Activated naive CD8-positive, alpha-beta T cell treated with anti-CD3 and anti-CD28 coated beads for 36 hours (primary cell): Measurements from ENCODE around the gene KRT85. TPM values are rescaled to one million over a fixed set of nuclear protein-coding genes. Genes with fewer than 3 reads are reported as not detected.

ENCODE experiments used
- DNase-seq: peaks from one replicate; pipeline ENCODE4 v3.0.0; 2021
- H3K27ac Mint-ChIP-seq: one replicate; pipeline ENCODE4 v1.8.0; 2022; ENCODE audit warnings: mild to moderate bottlenecking, moderate library complexity, mixed read lengths
- H3K27me3 Mint-ChIP-seq: one replicate; pipeline ENCODE4 v1.8.0; 2022; ENCODE audit warnings: mild to moderate bottlenecking, mixed read lengths
- H3K36me3 Mint-ChIP-seq: one replicate; pipeline ENCODE4 v1.8.0; 2021; ENCODE audit warnings: mild to moderate bottlenecking, mixed read lengths
- H3K4me1 Mint-ChIP-seq: one replicate; pipeline ENCODE4 v1.8.0; 2021; ENCODE audit warnings: mixed read lengths
- H3K4me3 Mint-ChIP-seq: one replicate; pipeline ENCODE4 v1.8.0; 2022; ENCODE audit warnings: mild to moderate bottlenecking, moderate library complexity, mixed read lengths
- H3K9me3 Mint-ChIP-seq: one replicate; pipeline ENCODE4 v1.8.0; 2022; ENCODE audit warnings: mixed read lengths
- total RNA-seq, 2 experiments: library from RNA; stranded (reverse); gene quantifications; one replicate each; pipeline ENCODE4 v1.2.3, GENCODE V29; 2021

KRT85 gene
- total RNA-seq, 2 experiments from 2014 or later: not detected

DNA sequence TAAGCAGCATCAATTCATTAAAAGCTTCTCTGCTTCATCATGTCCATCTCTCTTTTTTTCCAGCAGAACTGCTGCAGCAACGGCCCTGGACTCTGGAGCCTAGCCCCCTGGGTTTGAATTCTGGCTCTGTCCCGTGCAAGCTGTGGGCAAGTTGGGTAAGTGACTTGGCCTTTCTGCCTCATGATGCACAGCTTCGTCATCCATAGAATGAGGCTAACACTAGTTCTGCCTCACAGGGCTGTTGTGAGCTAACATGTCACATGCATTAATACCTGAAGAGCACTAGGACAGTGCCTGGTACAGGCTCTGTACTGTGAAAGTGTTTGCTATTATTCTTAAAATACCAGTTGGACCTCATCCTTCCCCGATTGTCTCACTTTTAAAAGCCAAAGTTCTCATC, 34.6 kb upstream of the KRT85 start:
- no peak for DNase-seq
- Mint-ChIP-seq H3K4me1 (no peaks in the 10 kb centered on the region), H3K36me3 (no peaks in the 10 kb centered on the region), H3K9me3 (no peaks in the 10 kb centered on the region), H3K4me3 (no peak overlapping the region), H3K27ac (no peak overlapping the region), H3K27me3 (no peaks in the 10 kb centered on the region)

DNA sequence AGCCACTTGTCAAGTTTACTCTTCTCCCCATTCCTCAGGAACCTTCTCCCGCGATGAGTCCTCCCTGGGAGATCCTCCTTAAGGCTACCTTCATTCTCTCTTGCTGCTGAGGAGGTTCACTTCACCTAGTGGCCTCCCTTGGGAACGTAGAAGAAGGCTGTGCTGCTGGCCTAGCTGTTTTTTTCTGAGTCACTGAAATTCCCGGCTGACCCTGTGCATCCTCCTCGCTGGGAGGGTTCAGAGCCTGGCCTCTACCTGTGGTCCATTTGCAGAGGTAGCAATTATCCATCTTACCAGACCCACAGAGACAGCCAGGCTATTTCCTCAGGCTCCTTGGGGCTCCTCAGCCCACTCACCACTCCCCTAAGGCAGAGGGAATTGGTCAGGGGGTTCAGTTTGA, 34.2 kb upstream of the KRT85 start:
- no peaks in the 10 kb centered on the region for H3K9me3 Mint-ChIP-seq
- no peaks in the 10 kb centered on the region for H3K36me3 Mint-ChIP-seq
- H3K27me3 Mint-ChIP-seq: no peaks in the 10 kb centered on the region
- DNase-seq: no peak
- no peak overlapping the region for H3K4me3 Mint-ChIP-seq
- H3K4me1 Mint-ChIP-seq: no peaks in the 10 kb centered on the region
- no peak overlapping the region for H3K27ac Mint-ChIP-seq

DNA sequence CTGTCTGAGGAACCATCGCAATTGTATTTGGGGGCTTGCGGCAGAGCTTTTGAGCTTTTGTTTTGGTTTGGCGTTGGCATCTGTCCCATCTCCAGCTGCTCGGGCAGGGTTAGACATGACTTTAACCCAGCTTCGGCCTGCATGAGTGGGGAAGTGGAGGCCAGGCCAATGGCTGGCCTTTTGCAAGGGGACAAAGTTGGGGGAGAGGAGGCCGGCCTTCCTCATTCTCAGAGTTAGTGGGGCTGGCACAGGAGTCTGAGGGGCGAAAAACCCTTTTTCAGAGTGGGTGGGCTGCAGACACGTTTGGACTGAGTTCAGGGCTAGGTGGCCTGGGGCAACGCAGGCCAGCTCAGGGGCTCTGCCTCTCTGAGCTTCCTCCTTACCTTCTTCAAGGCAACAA, 33.6 kb upstream of the KRT85 start:
- H3K9me3 Mint-ChIP-seq: no peaks in the 10 kb centered on the region
- H3K27ac Mint-ChIP-seq: no peak overlapping the region
- no peaks in the 10 kb centered on the region for H3K36me3 Mint-ChIP-seq
- H3K4me1 Mint-ChIP-seq: no peaks in the 10 kb centered on the region
- H3K27me3 Mint-ChIP-seq: no peaks in the 10 kb centered on the region
- no peak for DNase-seq
- no peak overlapping the region for H3K4me3 Mint-ChIP-seq

DNA sequence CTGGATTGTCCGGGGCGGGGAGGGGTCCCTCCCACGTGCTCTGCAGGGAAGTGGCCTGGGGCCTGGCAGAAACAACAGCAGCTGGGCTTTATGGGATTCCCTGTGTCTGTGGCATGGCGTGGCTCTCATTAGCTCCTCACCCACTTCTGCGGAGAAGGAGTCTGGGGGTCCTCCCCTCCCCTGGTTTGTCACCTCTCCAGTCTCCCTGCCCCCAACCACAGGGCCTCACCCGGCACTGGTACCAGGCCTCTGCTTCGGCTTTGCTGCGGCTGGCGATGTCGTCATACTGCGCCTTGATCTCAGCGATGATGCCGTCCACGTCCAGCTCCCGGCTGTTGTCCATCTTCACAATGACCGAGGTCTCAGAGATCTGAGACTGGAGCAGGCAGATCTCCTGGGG, 32.5 kb upstream of the KRT85 start:
- Mint-ChIP-seq H3K4me3 (no peak overlapping the region), H3K27me3 (peaks cover 5% of the 10 kb centered on the region), H3K9me3 (no peaks in the 10 kb centered on the region), H3K36me3 (no peaks in the 10 kb centered on the region), H3K4me1 (no peaks in the 10 kb centered on the region), H3K27ac (no peak overlapping the region)
- DNase-seq: no peak

DNA sequence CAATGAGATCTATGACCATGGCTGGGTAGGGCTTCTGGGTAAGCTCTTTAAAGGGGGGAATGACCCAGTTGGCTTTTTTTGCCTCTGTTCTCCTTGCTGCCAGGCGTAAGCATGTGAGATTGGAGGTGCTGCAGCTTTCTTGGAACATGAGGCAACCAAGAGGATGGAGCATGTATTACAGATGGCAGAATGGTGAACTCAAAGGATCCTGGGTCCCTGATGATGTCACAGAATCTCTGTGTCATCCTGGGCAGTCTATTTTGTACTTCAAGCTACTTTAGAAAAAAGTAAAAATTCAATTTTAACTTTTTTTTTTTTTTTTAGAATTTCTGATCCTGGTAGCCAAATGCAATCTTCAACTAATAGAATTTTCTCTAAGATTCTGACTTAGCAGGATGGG, 30.9 kb upstream of the KRT85 start:
- Mint-ChIP-seq H3K27me3 (peaks cover 5% of the 10 kb centered on the region), H3K36me3 (no peaks in the 10 kb centered on the region), H3K4me3 (no peak overlapping the region), H3K9me3 (no peaks in the 10 kb centered on the region), H3K4me1 (no peaks in the 10 kb centered on the region), H3K27ac (no peak overlapping the region)
- DNase-seq: no peak

DNA sequence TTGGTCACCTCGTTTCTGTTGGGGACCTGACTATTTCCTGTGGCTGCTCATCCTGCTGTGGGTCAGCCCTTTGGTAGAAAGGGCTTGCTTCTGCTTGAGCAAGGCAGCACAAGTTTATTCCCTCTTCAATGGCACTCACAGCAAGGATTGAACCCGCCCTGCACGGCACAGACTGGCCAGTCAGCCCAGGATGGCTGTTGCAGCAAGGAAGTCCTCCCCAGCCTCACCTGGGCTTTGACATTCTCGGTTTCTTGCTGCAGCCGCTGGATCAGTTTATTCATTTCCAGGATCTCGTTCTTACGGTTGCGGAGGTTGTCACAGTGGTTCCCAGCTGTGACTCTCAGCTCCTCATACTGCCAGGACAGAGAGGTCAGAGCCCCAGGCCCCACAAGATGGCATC, 29.4 kb upstream of the KRT85 start:
- Mint-ChIP-seq H3K36me3 (no peaks in the 10 kb centered on the region), H3K4me3 (no peak overlapping the region), H3K27me3 (peaks cover 5% of the 10 kb centered on the region), H3K4me1 (no peaks in the 10 kb centered on the region), H3K27ac (no peak overlapping the region), H3K9me3 (no peaks in the 10 kb centered on the region)
- DNase-seq: no peak

DNA sequence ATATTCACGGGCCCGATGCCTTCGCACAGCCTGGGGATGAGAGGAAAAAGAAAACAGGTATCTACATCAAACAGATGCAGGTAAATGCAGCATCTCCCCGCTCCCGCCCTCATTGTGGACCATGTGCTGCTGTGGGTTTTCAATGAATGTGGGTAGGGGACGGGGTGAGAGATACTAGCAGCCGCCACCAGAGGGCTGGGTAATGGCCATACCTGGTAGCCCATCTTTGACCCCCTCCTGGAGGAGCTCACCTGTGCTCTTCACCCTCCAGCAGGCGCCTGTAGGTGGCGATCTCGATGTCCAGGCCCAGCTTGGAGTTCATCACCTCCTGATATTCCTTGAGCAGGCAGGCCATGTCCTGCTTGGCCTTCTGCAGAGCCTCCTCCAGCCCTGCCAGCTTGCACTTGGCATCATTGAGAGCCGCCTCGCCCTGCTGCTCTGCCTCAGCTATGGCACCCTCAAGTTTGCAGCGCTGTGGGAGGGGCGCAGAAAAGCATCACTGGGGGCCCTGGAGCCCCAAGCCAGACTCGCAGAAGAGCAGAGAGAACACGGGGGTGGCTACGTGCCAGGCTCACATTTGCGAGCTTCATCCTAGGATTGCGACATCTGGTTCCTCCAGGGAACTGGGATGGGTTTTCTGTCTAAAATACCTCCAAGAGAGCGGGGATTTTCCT, 28.6 kb upstream of the KRT85 start:
- DNase-seq: peak; percentile 11
- Mint-ChIP-seq H3K9me3 (no peaks in the 10 kb centered on the region), H3K27ac (no peak overlapping the region)

DNA sequence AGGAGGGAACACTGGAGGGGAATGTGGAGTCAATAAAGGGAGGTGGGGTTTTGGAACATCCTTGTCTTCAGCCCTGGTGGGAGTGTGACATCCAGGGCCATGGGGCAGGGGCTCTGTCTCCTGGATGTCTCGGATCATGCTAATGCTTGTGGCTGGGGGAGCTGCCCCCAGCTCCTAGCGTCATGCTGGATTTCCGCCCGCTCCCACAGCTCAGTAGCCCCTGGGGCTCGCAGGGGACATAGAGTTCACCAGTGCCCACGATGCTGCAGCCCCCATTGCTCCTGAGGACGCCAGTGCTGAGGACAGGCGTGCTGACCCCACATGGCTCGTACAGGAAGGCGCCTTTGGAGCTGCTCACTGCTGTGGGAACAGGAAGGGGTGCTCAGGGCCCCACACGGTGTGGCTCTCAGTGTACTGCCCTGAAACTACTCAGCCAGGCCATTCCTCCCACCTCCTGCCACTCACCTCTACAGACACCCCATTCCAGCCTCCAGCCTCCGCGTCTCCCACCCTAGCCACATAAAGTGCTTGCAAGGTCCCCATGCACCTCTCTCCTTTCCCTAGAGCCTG, 27.6 kb upstream of the KRT85 start:
- Mint-ChIP-seq H3K27me3 (peaks cover 5% of the 10 kb centered on the region), H3K36me3 (no peaks in the 10 kb centered on the region), H3K9me3 (no peaks in the 10 kb centered on the region), H3K27ac (no peak overlapping the region), H3K4me3 (no peak overlapping the region), H3K4me1 (no peaks in the 10 kb centered on the region)
- DNase-seq: no peak

More for the DNA sequence above, 28.6 kb upstream of the KRT85 start:
- no peaks in the 10 kb centered on the region for H3K4me1 Mint-ChIP-seq
- peaks cover 5% of the 10 kb centered on the region for H3K27me3 Mint-ChIP-seq
- H3K36me3 Mint-ChIP-seq: no peaks in the 10 kb centered on the region
- no peak overlapping the region for H3K4me3 Mint-ChIP-seq

DNA sequence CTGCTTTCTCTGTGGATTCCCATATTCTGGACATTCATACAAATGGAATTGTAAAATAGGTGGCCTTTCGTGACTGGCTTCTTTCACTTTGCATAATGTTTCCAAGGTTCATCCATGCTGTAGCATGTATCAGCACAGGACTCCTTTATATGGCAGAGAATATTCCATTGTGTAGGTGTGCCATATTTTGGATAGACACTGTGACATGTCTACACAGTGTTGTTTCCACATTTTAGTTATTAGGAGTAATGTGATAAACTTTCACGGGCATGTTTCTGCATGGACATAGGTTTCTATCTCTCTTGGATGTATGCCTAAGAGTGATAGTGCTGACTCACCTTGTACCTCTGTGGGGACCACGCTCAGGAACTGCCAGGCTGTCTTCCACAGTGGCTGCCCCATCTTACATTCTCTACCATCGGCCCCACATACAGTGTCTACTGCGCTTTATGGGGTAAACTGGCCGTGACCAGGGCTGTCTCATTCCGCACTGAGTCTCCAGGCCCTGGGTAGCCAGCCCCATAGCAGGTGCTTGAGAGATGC, 25.3 kb upstream of the KRT85 start:
- no peak for DNase-seq
- Mint-ChIP-seq H3K36me3 (no peaks in the 10 kb centered on the region), H3K27me3 (peaks cover 5% of the 10 kb centered on the region), H3K9me3 (no peaks in the 10 kb centered on the region), H3K27ac (no peak overlapping the region), H3K4me3 (no peak overlapping the region), H3K4me1 (no peaks in the 10 kb centered on the region)

DNA sequence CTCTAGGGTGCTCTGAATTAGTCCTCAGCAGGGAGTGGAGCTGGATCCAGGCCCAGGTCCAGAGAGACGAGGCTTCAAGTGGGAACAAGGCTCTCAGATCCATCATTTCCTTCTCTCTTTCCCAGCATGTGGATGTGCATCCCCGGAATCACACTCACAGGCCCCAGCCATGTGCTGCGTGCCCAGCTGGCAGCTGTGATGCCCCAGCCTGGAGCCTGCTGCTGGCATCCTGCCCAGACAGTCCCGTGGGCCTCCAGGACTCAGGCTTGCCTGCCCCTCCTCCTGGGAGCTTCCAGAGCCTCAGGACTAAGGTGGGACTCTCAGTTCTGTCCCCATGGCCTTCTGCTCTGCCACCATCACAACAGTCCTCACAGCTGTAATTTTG, 24.3 kb upstream of the KRT85 start:
- Mint-ChIP-seq H3K4me3 (no peak overlapping the region), H3K27me3 (peaks cover 5% of the 10 kb centered on the region), H3K9me3 (no peaks in the 10 kb centered on the region), H3K27ac (no peak overlapping the region), H3K4me1 (no peaks in the 10 kb centered on the region), H3K36me3 (no peaks in the 10 kb centered on the region)
- DNase-seq: no peak

DNA sequence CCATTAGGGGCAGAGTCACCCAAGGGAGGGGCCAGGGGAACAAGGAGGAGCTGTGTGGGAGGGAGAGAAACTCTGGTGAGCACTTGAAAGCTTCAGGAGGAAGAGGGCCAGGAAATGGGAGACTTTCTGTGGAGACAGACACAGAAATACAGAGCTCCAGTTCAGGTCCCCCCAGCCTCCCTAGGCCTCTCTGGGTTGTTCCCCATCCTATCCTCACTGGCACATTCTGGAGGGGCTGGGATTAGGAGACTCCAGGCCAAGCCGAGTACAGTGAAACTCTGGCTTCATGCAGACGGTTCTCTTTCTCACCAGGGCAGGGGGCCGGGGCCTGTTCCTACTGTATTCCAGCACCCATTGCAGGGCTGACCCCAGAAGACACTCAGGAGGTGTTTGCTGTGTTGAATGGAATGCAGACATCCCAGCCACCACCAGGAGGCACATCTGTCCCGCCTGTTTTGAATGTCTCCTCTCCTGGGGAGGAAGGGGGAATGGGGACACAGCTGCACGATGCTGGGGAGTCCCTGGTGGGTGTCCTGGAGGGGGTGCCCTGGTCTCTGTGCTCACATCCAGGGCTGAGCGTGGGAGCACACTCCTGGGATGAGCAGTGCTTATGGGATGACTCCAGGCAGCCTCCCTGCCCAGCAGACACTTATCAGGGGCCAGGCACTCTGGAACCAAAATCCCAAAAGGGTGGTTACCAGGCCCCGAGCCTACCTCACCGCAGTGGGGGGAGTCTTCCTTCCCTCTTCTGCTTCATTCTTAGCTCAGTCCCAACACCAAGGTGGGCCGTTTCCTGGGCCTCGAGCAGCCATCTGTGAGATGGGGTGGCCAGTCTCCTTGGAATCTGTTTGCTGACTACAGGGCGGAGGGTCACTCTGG, 23.7 kb upstream of the KRT85 start:
- Mint-ChIP-seq H3K4me1 (no peaks in the 10 kb centered on the region), H3K27ac (no peak overlapping the region), H3K9me3 (no peaks in the 10 kb centered on the region), H3K36me3 (no peaks in the 10 kb centered on the region), H3K4me3 (no peak overlapping the region), H3K27me3 (peaks cover 5% of the 10 kb centered on the region)
- no peak for DNase-seq

DNA sequence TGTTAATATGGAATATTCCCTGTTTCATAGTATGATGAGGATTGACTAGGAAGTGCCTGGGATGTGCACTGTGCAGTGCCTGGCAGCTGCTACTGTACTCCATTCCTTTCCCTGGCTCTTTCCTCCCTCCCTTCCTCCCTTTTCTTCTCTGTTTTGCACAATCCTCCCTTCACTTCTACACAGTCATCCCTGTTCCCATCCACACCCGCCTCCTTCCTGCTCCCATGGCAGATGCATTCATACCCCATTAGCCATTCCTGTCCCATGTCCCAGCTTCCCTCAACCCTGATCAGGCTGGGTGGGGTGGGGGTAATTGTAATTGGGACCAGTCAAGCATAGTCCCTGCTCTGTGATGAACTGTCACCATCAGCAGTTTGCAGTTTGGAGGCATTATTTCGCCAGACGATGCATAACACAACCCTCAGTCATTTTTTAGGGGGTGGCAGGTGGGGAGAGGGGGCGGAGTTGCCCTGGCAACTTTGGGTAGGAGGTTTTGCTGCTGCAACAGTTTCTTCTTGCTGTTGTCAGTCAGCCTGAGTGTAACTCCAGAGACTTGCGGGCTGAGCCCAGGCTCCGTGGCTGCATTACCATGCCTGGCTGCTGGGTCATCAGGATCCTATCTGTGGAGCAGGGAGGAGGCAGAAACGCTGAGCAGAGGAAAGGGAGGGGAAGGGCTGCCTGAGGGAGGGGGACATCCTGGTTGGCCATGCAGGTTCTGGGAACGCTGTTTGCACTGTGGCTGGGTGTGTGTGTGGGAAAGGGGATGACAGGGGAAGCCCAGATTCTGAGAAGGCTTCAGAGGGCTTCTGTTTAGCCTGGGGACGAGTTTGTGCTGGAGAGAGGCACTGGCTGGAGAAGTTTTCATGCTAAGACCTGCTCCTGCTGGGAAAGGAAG, 22.3 kb upstream of the KRT85 start:
- Mint-ChIP-seq H3K27me3 (no peaks in the 10 kb centered on the region), H3K9me3 (no peaks in the 10 kb centered on the region), H3K27ac (no peak overlapping the region), H3K4me3 (no peak overlapping the region), H3K4me1 (no peaks in the 10 kb centered on the region), H3K36me3 (no peaks in the 10 kb centered on the region)
- no peak for DNase-seq

DNA sequence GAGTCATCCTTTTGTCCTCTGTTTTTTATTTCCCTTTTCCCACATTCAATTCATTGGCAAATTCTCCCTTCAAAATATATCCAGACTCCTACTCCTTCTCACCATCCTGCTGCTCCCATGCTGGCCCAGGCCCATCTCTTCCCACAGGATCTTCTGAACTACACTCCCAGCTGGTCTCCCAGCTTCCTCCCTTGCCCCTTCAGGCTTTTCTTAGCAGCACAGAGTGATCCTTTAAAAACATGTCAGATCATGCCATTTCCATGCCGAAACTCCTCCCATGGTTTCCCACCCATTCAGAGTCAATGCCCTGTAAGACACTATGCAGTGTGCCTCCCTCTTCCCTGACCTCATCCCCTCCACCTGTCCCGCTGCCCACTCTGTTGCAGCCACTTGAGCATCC, 20.6 kb upstream of the KRT85 start:
- no peak overlapping the region for H3K27ac Mint-ChIP-seq
- no peaks in the 10 kb centered on the region for H3K27me3 Mint-ChIP-seq
- no peak overlapping the region for H3K4me3 Mint-ChIP-seq
- no peaks in the 10 kb centered on the region for H3K36me3 Mint-ChIP-seq
- DNase-seq: no peak
- peaks cover 7% of the 10 kb centered on the region for H3K4me1 Mint-ChIP-seq
- H3K9me3 Mint-ChIP-seq: no peaks in the 10 kb centered on the region

DNA sequence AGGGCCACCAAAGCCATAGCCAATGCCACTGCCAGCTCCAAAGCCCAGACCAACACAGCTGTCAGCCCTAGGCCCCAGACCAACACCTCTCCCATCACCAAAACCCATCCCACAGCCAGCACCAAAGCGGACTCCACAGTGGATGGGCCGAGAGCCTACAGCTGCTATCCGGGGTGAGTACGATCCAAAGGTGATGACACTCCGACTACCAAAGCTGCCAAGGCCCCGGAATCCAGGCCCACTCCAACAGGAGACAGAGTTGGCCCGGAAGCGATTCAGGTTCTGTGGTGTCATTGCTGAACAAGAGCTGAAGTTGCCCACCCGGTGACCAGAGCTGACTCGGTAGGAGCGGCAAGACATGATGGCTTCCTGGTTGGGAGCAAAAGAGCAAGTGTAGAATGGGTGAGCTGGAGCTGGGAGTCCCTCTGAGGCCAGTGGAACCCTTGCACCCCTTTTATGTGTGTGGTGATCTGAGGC, 18.0 kb upstream of the KRT85 start, which contains the start of gene KRT84:
Gene KRT84 (minus strand): TSS at position 427 of the 477 bp plus-strand sequence. CDS start 67 bp downstream, at position 360.
- DNase-seq: no peak
- H3K36me3 Mint-ChIP-seq: no peaks in the 10 kb centered on the region
- peaks cover 20% of the 10 kb centered on the region for H3K4me1 Mint-ChIP-seq
- no peak within 1 kb of the TSS for H3K4me3 Mint-ChIP-seq
- H3K27ac Mint-ChIP-seq: no peak within 1 kb of the TSS
- no peaks in the 10 kb centered on the region for H3K27me3 Mint-ChIP-seq
- no peaks in the 10 kb centered on the region for H3K9me3 Mint-ChIP-seq
